Stimulated activated CD4-positive, alpha-beta T cell treated with anti-CD3 and anti-CD28 coated beads, Interleukin-12 subunit alpha, Interleukin-12 subunit beta, amount 100 ng/mL, for 48 hours (primary cell): Measurements from ENCODE around the gene ERBIN.
"Not testable (repeated sequence)": the region's sequence is repeated elsewhere in the genome, so short reads cannot be mapped to it uniquely, and the experiment has no call there.

Source experiments
- DNase-seq, 3 donors: peaks; one replicate each; pipeline ENCODE4 v3.0.0-alpha.2; 2020; ENCODE audit warnings: low read depth in 2 of 3, low spot score in 1 of 3

Gene ERBIN

GRCh38 chr5:65999061-65999723, 72.8 kb downstream of the ERBIN start:
- DNase-seq: no peak

- no peak for DNase-seq
Observed at GRCh38 chr5:66001952-66002351, 75.6 kb downstream of the ERBIN start.

DNA sequence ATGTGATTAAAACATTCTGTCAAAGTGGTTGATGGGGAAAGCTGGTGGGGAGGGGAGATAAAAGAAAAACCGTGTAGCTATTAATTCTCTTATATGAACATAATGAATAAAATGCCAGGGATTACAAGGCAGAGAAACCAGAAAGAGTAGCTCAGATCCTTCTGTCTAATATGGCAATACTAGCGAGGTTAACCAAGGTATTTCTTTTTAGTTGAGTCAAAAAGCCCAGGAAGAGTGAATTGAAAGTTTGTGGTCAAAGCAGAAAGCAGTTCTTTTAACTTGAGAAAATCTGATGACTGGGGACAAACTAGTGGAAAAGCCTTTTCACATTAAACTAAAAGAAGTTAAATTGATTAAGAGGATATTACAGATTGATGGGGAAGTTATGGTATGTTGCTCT, 76.0 kb downstream of the ERBIN start:
- no peak for DNase-seq

- no peak for DNase-seq
Observed at GRCh38 chr5:66004216-66004615, 77.8 kb downstream of the ERBIN start.

DNA sequence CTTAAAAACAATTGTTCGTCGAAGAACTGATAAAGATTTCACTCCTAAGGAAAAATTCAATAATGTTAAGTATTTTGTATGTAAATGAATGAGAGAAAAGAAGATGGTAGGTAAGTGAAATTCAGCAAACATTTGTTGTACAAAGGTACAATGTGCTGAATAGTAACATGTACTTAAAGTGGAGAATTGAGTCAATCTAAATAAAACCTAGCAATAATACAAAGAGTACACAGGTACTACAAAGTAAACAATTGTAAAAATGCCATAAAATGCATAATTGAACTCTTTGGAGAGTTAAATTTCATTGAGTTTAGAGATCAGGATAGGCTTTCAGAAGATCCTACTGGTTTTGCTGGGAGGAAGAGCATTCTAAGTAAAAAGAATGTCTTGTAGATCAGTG, 82.9 kb downstream of the ERBIN start:
- DNase-seq: no peak

- no peak for DNase-seq
Observed at GRCh38 chr5:66010476-66010875, 84.1 kb downstream of the ERBIN start.

GRCh38 chr5:66012271-66012670, 85.9 kb downstream of the ERBIN start:
- DNase-seq: no peak

- no peak for DNase-seq
Observed at GRCh38 chr5:66013397-66013796, 87.0 kb downstream of the ERBIN start.

DNA sequence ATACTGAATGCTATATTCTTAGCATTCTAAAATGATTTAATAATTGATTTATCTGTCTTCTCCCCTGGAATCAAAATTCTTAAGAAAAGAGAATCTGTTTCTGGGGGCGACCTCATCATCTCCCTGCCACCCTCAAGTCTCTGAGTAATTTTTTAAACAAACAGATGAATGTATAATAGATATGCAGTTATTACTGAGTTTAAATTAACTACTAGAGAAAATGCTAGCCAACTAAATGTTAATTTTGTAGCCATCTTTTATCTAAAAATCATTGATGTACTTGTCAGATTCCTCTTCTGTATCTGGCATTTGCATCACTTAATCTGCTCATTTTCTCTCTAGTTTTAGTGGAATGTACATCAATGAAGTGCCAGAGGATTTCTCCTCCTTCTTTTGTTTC, 87.5 kb downstream of the ERBIN start:
- DNase-seq: no peak

GRCh38 chr5:66015196-66015960, 89.0 kb downstream of the ERBIN start:
- DNase-seq: no peak

GRCh38 chr5:66021585-66021984, 95.2 kb downstream of the ERBIN start:
- no peak for DNase-seq

DNA sequence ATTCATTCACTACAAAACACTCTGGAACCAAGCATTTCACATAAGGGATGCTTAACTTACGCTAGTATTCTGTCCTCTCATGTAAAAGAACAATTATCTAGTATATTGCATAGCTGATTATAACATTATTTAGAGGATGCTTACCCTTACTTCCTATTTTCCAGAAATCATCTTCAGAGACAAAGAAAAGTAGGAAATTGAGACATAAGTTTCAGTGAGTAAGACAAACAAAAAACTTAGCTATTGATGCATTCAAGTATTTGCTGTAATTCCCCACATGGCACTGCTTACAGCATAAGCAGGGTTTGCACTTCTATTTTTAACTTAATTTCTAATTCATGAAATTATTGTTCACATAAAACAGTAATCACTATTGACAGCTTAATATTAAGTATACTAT, 112.9 kb downstream of the ERBIN start:
- DNase-seq: no peak

DNA sequence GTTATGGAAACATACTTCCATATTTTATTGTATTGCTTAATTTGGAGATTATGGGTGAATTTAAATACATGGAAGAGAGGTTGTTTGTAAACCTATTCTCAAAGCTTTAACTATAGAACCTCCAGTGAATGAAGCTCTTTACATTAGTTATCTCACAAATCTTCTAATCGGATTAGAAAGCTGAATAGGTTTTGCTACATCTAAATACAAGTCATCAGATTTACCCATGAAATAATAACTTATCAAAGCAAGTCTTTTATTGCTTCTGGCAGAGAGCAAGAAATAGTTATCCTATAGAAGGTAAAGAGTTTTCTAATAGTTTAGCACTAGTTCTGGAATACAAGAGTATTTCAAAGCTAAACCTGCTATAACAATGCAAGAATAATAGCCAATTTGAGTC, 113.3 kb downstream of the ERBIN start:
- DNase-seq: no peak

GRCh38 chr5:66041627-66042026, 115.3 kb downstream of the ERBIN start:
- DNase-seq: no peak

- no peak for DNase-seq
Observed at GRCh38 chr5:66057239-66057638, 130.9 kb downstream of the ERBIN start.

GRCh38 chr5:66061320-66061719, 134.9 kb downstream of the ERBIN start:
- not testable (repeated sequence) for DNase-seq

DNA sequence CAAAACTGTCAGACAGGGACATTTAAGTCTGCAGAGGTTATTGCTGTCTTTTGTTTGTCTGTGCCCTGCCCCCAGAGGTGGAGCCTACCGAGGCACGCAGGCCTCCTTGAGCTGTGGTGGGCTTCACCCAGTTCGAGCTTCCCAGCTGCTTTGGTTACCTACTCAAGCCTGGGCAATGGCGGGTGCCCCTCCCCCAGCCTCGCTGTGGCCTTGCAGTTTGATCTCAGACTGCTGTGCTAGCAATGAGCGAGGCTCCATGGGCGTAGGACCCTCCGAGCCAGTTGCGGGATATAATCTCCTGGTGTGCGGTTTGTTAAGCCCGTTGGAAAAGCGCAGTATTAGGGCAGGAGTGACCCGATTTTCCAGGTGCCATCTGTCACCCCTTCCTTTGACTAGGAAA, 136.7 kb downstream of the ERBIN start:
- not testable (repeated sequence) for DNase-seq

DNA sequence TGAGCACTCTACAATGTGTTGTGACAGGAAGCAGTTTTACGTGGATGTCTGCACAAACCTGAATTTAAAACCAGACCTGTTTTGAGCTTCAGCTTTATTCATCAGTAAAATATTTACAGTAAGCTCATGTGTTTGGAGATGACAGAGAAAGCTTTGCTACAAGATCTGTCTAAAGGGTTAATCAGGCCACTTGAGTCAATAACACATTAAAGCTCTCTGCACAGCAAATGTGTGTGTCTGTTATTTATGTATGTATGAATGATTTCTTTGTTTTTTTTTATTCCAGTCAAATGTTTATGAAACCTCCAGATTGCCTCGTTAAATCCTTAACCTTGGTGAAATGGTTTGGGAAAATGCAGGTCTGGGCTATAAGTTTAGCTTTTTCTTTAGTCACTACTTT, 140.5 kb downstream of the ERBIN start:
- no peak for DNase-seq

DNA sequence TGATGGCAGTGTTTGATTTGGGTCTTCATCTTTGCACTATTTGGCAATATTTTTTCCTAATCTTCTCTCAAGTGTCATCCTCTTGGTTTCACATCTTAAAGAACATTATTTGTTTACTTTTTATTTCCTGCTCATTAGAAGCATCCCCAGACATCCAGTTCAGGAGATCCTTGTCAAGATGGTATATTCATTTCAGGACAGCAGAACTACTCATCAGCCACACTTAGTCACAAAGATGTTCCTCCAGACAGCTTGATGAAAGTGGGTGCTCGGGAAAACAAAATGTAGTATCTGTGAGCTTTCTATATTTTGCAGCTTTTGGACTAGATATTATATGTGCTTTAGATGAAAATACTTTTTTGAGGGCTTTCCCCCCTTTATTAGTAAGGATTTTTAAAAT, 145.7 kb downstream of the ERBIN start:
- DNase-seq: peak in 1 of 3 donors; percentile 11

- no peak for DNase-seq
Observed at GRCh38 chr5:66074901-66075300, 148.5 kb downstream of the ERBIN start.

- DNase-seq: no peak
Observed at GRCh38 chr5:66080664-66081063, 154.3 kb downstream of the ERBIN start.

DNA sequence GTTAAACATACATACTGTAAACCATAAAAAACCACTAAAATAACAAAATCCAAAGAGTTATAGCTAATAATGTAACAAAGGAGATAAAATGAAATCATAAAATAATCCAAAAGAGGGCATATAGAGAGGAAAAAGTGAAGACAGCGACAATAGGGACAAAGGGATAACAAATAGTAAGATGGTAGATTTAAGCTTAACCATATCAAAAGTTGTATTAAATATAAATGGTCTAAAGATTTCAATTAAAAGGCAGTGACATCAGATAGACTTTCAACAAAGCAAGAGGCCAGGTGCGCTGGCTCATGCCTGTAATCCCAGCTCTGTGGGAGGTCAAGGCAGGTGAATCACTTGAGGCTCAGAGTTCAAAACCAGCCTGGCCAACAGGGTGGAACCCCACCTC, 163.0 kb downstream of the ERBIN start:
- DNase-seq: no peak

GRCh38 chr5:66100851-66101250, 174.5 kb downstream of the ERBIN start:
- DNase-seq: no peak
